Right lobe of liver (tissue), 6 donors: ENCODE data around the gene HDC. TPM values are rescaled to one million over a fixed set of nuclear protein-coding genes. Genes with fewer than 3 reads are reported as not detected.
A peak's percentile ranks its signal among the peaks of the same experiment; 100 is the strongest.

Experiments used
- ATAC-seq, 4 donors: fragments of 200-7000 bp; cut with Tn5 transposase; one replicate each; pipeline ENCODE4 v1.9.1; 2020; ENCODE audit warnings: mild to moderate bottlenecking in 4 of 4, moderate library complexity in 4 of 4
- DNase-seq, 3 donors: peaks; one replicate each; pipeline ENCODE4 v3.0.0-alpha.2; 2020
- H3K27ac ChIP-seq, 3 donors: fragments of 200-600 bp; one replicate each; pipeline ENCODE4 v1.8.0; 2022
- H3K27me3 ChIP-seq, 2 donors: fragments of 200-600 bp; one replicate each; pipeline ENCODE4 v1.8.0; 2022
- H3K36me3 ChIP-seq, 4 donors: fragments of 200-600 bp; sonication (generic) in 1 of 4; one replicate each; pipeline versions ENCODE4 v1.5.1 to v1.8.0; 2017 to 2022; ENCODE audit warnings: control low read depth in 1 of 4
- H3K4me1 ChIP-seq, 4 donors: fragments of 200-600 bp; sonication (generic) in 1 of 4; one replicate each; pipeline versions ENCODE4 v1.5.1 to v1.8.0; 2017 to 2022; ENCODE audit warnings: control low read depth in 1 of 4
- H3K4me3 ChIP-seq, 3 donors: fragments of 200-600 bp; one replicate each; pipeline ENCODE4 v1.8.0; 2022
- H3K9me3 ChIP-seq, 4 donors: fragments of 200-600 bp; sonication (generic) in 1 of 4; one replicate each; pipeline versions ENCODE4 v1.5.1 to v1.8.0; 2017 to 2022; ENCODE audit warnings: control low read depth in 1 of 4
- POLR2A ChIP-seq: fragments of 450-650 bp; IDR thresholded peaks from one replicate; pipeline ENCODE4 v1.6.1; 2017; ENCODE audit warnings: antibody characterized with exemption, mild to moderate bottlenecking
- WGBS: methylation state at CpG from one replicate; pipeline ENCODE4 v1.1.6; 2018; ENCODE audit warnings: low coverage, low lambda C conversion rate; ENCODE audit not compliant: insufficient coverage; ENCODE audit errors: missing lambda C conversion rate; 5-methylcytosine and 5-hydroxymethylcytosine counted together
- intact Hi-C, 2 donors: fragments of 100-400 bp; cut with DNase I; formaldehyde crosslinking; loops; one replicate each; pipeline versions ENCODE4 v1.11.2 to v1.14.1; 2022
- total RNA-seq, 6 experiments: library from RNA; depleted of rRNA in 2 of 6; stranded (reverse); fragments of >200 nt in 2 of 6; fragmentation: NEBNext Ultra II Directional in 3 of 6; extraction: Animal tissue kit (Norgen Biotek cat#: 25700) in 3 of 6; gene quantifications; one replicate each; pipeline versions ENCODE4 v1.1.0 to v1.2.4, GENCODE V29; 2016 to 2023
- TF ChIP-seq, protein P1 (sequence below), 4 donors: fragments of 200-600 bp in 3 of 4; fragments of 450-650 bp in 1 of 4; IDR thresholded peaks; one replicate each; pipeline versions ENCODE4 v1.5.1 to v1.8.0; 2016 to 2022; ENCODE audit warnings: antibody characterized with exemption in 4 of 4, mild to moderate bottlenecking in 2 of 4
- donor health status: DM: no; HTN: yes; CAD: no.
- donor health status: DM: no; HTN: no; CAD: no.
- donor health status: DM: no; HTN: no; CAD: no.
- donor health status: DM: no; HTN: yes; CAD: no.
- donor health status: DM: no; HTN: yes; CAD: no.

The HDC gene
- total RNA-seq, 6 experiments from 2014 or later, result 0.26 to 0.47 (median 0.34) TPM; not detected in 3

DNA sequence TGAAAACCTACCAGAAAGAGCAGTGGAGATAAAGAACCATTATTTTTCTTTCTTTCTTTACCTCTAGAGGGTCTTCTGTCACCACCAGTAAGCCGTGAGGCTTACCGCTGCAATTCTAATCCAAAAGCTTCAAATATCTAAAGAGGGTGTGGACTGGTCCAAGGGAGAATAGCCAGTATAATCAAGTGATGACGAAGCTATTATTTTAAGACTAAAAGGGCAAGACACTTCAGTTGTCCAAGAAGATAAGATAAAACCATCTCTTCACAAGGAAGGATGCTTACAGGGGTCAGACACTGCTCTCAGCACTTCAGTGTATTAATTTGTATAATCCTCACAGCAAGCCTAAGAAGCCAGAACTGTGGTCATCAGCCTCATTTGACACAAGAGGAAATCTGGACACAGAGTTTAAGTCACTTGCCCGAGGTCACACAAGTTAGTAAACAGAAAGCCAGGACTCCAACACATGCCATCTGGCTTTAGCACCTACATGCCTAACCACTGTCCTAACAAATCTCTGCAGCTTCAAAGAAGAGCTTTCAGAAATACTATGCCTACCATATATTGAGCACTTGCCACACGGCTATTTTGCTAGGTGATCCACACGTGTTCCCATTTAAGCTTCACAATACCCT is 14.6 kb downstream of the HDC start:
- Histone ChIP-seq H3K4me1 (peaks cover 0 to 55% (median 26%) of the 10 kb centered on the region in 4 donors), H3K27ac (peak overlapping the region in 1 of 3 donors; percentile 80), H3K36me3 (no peaks in the 10 kb centered on the region), H3K9me3 (no peaks in the 10 kb centered on the region), H3K27me3 (no peaks in the 10 kb centered on the region), H3K4me3 (no peak overlapping the region)
- TF ChIP-seq, protein P1, sequence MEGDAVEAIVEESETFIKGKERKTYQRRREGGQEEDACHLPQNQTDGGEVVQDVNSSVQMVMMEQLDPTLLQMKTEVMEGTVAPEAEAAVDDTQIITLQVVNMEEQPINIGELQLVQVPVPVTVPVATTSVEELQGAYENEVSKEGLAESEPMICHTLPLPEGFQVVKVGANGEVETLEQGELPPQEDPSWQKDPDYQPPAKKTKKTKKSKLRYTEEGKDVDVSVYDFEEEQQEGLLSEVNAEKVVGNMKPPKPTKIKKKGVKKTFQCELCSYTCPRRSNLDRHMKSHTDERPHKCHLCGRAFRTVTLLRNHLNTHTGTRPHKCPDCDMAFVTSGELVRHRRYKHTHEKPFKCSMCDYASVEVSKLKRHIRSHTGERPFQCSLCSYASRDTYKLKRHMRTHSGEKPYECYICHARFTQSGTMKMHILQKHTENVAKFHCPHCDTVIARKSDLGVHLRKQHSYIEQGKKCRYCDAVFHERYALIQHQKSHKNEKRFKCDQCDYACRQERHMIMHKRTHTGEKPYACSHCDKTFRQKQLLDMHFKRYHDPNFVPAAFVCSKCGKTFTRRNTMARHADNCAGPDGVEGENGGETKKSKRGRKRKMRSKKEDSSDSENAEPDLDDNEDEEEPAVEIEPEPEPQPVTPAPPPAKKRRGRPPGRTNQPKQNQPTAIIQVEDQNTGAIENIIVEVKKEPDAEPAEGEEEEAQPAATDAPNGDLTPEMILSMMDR (IDR thresholded peaks at IDR 0.05), result no peak
- no peak for TF ChIP-seq POLR2A
- WGBS, result 55% methylated on average over 6 of the region's 6 CpGs
- ATAC-seq (peak; percentile 57 to 81 (median 70)), DNase-seq (no peak)
- intact Hi-C loops, result loop anchor here in 1 of 2 donors (10.0 kb wide), 1 partner anchor 66 kb away; the partner anchor contains the start of gene SLC27A2

DNA sequence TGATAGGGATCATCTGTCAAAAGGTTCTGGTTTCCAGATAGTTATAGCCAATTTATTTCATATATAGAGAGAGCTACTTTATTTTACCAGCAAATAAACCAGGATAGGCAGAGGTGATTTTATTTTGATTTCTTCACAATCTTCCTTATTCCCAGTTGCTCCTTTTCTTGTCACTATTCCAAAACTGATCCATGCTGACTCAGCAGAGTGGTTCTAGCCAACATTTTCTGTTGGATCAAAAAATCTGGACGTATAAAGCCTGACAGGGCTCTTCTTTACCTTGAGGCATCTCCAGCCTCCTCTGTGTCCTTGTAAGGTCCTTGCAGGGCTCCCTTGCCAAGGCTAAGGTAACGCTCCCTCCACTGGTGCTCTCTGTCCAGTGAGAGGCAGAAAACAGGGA is 15.8 kb downstream of the HDC start:
- peaks cover 0 to 67% (median 30%) of the 10 kb centered on the region in 4 donors for H3K4me1 ChIP-seq
- WGBS, result 86% methylated on average over 1 of the region's 2 CpGs
- H3K27ac ChIP-seq, result peak overlapping the region; percentile 39 to 80 (median 54)
- TF ChIP-seq, protein P1 (IDR thresholded peaks at IDR 0.05), result no peak
- no peak for TF ChIP-seq POLR2A
- H3K27me3 ChIP-seq, result no peaks in the 10 kb centered on the region
- DNase-seq, result no peak
- H3K4me3 ChIP-seq, result no peak overlapping the region
- no peak for ATAC-seq
- intact Hi-C loops, result loop anchor here in 1 of 2 donors (10.0 kb wide), 1 partner anchor 65 kb away; the partner anchor contains the start of gene SLC27A2
- no peaks in the 10 kb centered on the region for H3K36me3 ChIP-seq
- H3K9me3 ChIP-seq, result no peaks in the 10 kb centered on the region

DNA sequence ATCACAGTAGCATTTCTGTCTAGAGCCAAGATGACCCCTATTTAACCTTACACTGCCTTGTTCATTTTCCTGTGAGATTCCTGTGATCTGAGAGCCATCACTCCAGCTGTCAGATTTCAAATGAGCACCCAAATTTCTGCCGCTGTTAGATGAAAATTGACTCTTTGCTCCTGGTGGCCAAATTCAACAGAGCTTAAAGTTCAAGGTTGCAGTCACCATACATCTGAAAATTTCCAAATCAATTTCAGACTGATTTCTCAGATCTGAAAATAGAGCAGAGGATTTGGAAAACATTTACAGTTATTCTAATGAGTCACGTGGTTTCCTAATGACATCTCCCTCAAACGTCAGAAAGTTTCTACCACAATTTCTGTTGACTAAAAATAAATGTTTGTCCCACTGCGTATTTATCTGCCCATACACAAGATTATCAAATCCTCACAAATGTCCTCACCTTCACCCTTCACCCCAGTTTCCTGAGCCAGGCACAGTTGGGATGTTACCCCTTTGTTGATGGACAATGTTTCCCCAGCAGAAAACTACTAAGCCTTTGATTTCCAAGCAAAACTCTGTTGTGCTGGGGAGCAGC is 16.4 kb downstream of the HDC start:
- Histone ChIP-seq H3K4me3 (no peak overlapping the region), H3K27me3 (no peaks in the 10 kb centered on the region), H3K4me1 (peaks cover 0 to 73% (median 33%) of the 10 kb centered on the region in 4 donors), H3K27ac (peak overlapping the region; percentile 54 to 82 (median 80)), H3K9me3 (no peaks in the 10 kb centered on the region), H3K36me3 (no peaks in the 10 kb centered on the region)
- ATAC-seq (peak in 1 of 4 donors; percentile 10), DNase-seq (no peak)
- 17% methylated on average over 4 of the region's 4 CpGs for WGBS
- TF ChIP-seq, protein P1 (IDR thresholded peaks at IDR 0.05), result peak in 1 of 4 donors; percentile 18
- TF ChIP-seq POLR2A, result no peak
- intact Hi-C loops, result no loop called here

DNA sequence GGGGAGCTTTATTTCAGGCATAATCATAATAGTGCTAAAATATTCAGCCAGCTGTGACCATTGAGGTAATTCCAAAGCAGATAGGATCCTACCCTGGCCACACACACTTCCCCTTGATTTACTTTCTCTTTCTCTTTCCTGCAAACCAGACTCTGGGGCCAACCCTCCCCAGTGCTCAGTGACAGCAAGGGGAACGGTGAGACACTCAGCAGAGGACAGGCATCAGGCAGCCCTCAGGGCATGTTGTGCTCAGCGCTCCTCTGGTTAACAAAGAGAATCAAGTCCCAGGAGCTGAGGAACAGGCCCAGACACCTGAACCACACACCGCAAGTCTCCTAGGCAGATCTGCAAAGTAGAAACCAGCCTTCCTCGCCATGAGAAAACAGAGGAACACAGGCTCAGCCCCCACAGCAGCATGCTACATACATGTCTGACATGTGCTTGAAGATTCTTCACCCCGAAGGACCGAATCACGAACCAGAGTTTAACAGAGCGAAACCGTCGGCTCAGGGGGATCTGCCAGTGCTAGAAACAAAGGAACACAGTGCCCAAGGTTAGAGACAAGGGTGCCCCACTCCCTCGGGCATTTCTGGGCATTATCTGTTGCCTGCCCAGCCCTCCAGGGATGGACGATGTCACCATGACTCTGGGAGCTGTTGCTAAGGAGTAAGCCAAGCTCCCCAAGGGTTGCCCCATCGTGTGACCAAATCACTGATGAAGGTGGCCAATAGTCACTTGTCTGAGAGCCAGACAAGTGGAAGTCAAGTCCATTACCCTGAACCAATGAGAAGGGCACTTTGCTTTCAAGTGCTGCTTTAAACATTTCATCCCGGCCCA is 17.5 kb downstream of the HDC start:
- H3K27me3 ChIP-seq, result no peaks in the 10 kb centered on the region
- peak; percentile 3 to 74 (median 60) for ATAC-seq
- intact Hi-C loops, result no loop called here
- H3K4me1 ChIP-seq, result peaks cover 0 to 76% (median 36%) of the 10 kb centered on the region in 4 donors
- WGBS, result 50% methylated on average over 5 of the region's 14 CpGs
- no peak for TF ChIP-seq POLR2A
- TF ChIP-seq, protein P1 (IDR thresholded peaks at IDR 0.05), result no peak
- no peak overlapping the region for H3K4me3 ChIP-seq
- H3K36me3 ChIP-seq, result no peaks in the 10 kb centered on the region
- H3K27ac ChIP-seq, result peak overlapping the region; percentile 53 to 82 (median 80)
- peak in 2 of 3 donors; percentile 50 to 58 for DNase-seq
- H3K9me3 ChIP-seq, result no peaks in the 10 kb centered on the region
